H1 (cell line): ENCODE measurements around the gene VCP. TPM values are rescaled to one million over a fixed set of nuclear protein-coding genes. Genes with fewer than 3 reads are reported as not detected.

ENCODE experiments used
- CTCF ChIA-PET: fragments of 300-600 bp; sonication (Branson Sonifier 250); formaldehyde crosslinking; loops from one replicate; lab custom pipeline; 2021; ENCODE audit not compliant: partially characterized antibody; lab: Charles Lee
- POLR2A ChIA-PET: fragments of 300-600 bp; sonication (Branson Sonifier 250); formaldehyde crosslinking; loops from one replicate; lab custom pipeline; 2021; ENCODE audit warnings: inconsistent platforms; ENCODE audit not compliant: partially characterized antibody; lab: Charles Lee
- DNase-seq, 2 experiments: peaks; one replicate each; pipeline versions ENCODE4 v3.0.0 to v3.0.0-alpha.2; 2010 to 2022; ENCODE audit warnings: low spot score in 2 of 2, low read depth in 1 of 2, mixed read lengths in 1 of 2
- FAIRE-seq: peaks from 2 replicates; lab custom pipeline; 2011; peaks lifted over from hg19 to GRCh38; lab: Jason Lieb, UNC
- H2AFZ ChIP-seq: 2 replicates; pipeline ENCODE4 v1.8.1; 2012; ENCODE audit warnings: low read length, inconsistent platforms
- H2AK5ac ChIP-seq: 2 replicates; pipeline ENCODE4 v1.6.1; 2013; ENCODE audit warnings: low read depth, low read length
- H2BK120ac ChIP-seq: replicated peaks from 2 replicates; pipeline ENCODE3; 2013; ENCODE audit warnings: low read depth, low read length, inconsistent platforms
- H2BK12ac ChIP-seq: 2 replicates; pipeline ENCODE4 v1.6.1; 2013; ENCODE audit warnings: low read depth, low read length
- H2BK15ac ChIP-seq: 2 replicates; pipeline ENCODE4 v1.6.1; 2013; ENCODE audit warnings: low read length
- H2BK20ac ChIP-seq: 2 replicates; pipeline ENCODE4 v1.6.1; 2013; ENCODE audit warnings: low read length
- H2BK5ac ChIP-seq: 2 replicates; pipeline ENCODE4 v1.6.1; 2013; ENCODE audit warnings: low read depth, low read length
- H3K14ac ChIP-seq: 2 replicates; pipeline ENCODE4 v1.6.1; 2013; ENCODE audit warnings: inconsistent platforms; ENCODE audit not compliant: insufficient read length
- H3K18ac ChIP-seq: 2 replicates; pipeline ENCODE4 v1.6.1; 2013; ENCODE audit warnings: low read length; ENCODE audit errors: extremely low read depth
- H3K23ac ChIP-seq: 2 replicates; pipeline ENCODE4 v1.6.1; 2013; ENCODE audit warnings: inconsistent platforms; ENCODE audit not compliant: insufficient read length
- H3K23me2 ChIP-seq: 2 replicates; pipeline ENCODE4 v1.6.1; 2013; ENCODE audit warnings: low read depth, low read length
- H3K27ac ChIP-seq: 2 replicates; pipeline ENCODE4 v1.6.1; 2011; ENCODE audit warnings: low read depth, low read length, inconsistent platforms
- H3K27me3 ChIP-seq, 4 experiments: replicated peaks in 1 of 4; 1 replicate in 1 of 4; 2 replicates in 3 of 4; pipeline versions ENCODE4 v1.6.1 to v1.8.1; 2011 to 2013; ENCODE audit warnings: low read length in 3 of 4, mild to moderate bottlenecking in 3 of 4, inconsistent platforms in 2 of 4, mixed read lengths in 2 of 4, moderate library complexity in 1 of 4; ENCODE audit not compliant: control insufficient read depth in 3 of 4, insufficient read depth in 3 of 4; ENCODE audit errors: extremely low read depth in 1 of 4
- H3K36me3 ChIP-seq, 4 experiments: 2 replicates each; pipeline versions ENCODE4 v1.6.1 to v1.8.1; 2011 to 2013; ENCODE audit warnings: mild to moderate bottlenecking in 4 of 4, low read length in 3 of 4, moderate library complexity in 2 of 4, control low read depth in 1 of 4, inconsistent platforms in 1 of 4; ENCODE audit not compliant: insufficient read depth in 4 of 4, control insufficient read depth in 2 of 4
- H3K4ac ChIP-seq: replicated peaks from 2 replicates; pipeline ENCODE3; 2013; ENCODE audit warnings: low read length, low read depth, mixed read lengths, inconsistent platforms; ENCODE audit not compliant: insufficient read length
- H3K4me1 ChIP-seq, 4 experiments: replicated peaks in 1 of 4; 1 replicate in 1 of 4; 2 replicates in 3 of 4; pipeline versions ENCODE4 v1.6.1 to v1.8.1; 2011 to 2013; ENCODE audit warnings: low read length in 3 of 4, inconsistent platforms in 2 of 4, mixed read lengths in 1 of 4; ENCODE audit not compliant: insufficient read depth in 4 of 4, control insufficient read depth in 3 of 4
- H3K4me2 ChIP-seq, 2 experiments: 2 replicates each; pipeline versions ENCODE4 v1.6.1 to v1.8.1; 2011 to 2013; ENCODE audit warnings: low read depth in 2 of 2, low read length in 2 of 2, control low read depth in 1 of 2, inconsistent platforms in 1 of 2, mild to moderate bottlenecking in 1 of 2; ENCODE audit not compliant: insufficient read depth in 1 of 2
- H3K4me3 ChIP-seq, 4 experiments: fragments of 200-600, 300-600 bp in 1 of 4; sonication (generic), shearing (Covaris generic), sonication (Bioruptor Twin) in 1 of 4; 2 replicates each; pipeline versions ENCODE4 v1.5.1 to v1.8.1; 2011 to 2016; ENCODE audit warnings: low read length in 4 of 4, low read depth in 3 of 4, control low read depth in 2 of 4, inconsistent platforms in 2 of 4, mild to moderate bottlenecking in 2 of 4, mixed read lengths in 1 of 4, moderate library complexity in 1 of 4; ENCODE audit not compliant: insufficient read depth in 2 of 4; ENCODE audit errors: extremely low read depth in 1 of 4
- H3K56ac ChIP-seq: replicated peaks from 2 replicates; pipeline ENCODE3; 2013; ENCODE audit warnings: low read depth, mild to moderate bottlenecking, mixed read lengths, low read length, inconsistent platforms; ENCODE audit not compliant: insufficient read length
- H3K79me1 ChIP-seq: 2 replicates; pipeline ENCODE4 v1.6.1; 2013; ENCODE audit warnings: low read depth, low read length, control low read depth
- H3K79me2 ChIP-seq, 2 experiments: 2 replicates each; pipeline versions ENCODE4 v1.6.1 to v1.8.1; 2012 to 2013; ENCODE audit warnings: low read length in 2 of 2, mild to moderate bottlenecking in 2 of 2, inconsistent platforms in 1 of 2; ENCODE audit not compliant: insufficient read depth in 2 of 2, control insufficient read depth in 1 of 2
- H3K9ac ChIP-seq, 4 experiments: replicated peaks in 1 of 4; 1 replicate in 1 of 4; 2 replicates in 3 of 4; pipeline versions ENCODE4 v1.6.1 to v1.8.1; 2011 to 2013; ENCODE audit warnings: low read depth in 3 of 4, low read length in 3 of 4, control low read depth in 2 of 4, mild to moderate bottlenecking in 2 of 4, moderate library complexity in 2 of 4, inconsistent platforms in 1 of 4; ENCODE audit errors: extremely low read depth in 1 of 4
- H3K9me3 ChIP-seq, 2 experiments: 2 replicates each; pipeline versions ENCODE4 v1.6.1 to v1.8.1; 2012 to 2013; ENCODE audit warnings: mild to moderate bottlenecking in 2 of 2, moderate library complexity in 2 of 2, control low read depth in 1 of 2, inconsistent platforms in 1 of 2, low read depth in 1 of 2, low read length in 1 of 2, mixed read lengths in 1 of 2; ENCODE audit not compliant: insufficient read depth in 2 of 2
- H4K20me1 ChIP-seq, 2 experiments: replicated peaks in 1 of 2; 2 replicates each; pipeline versions ENCODE3 to v1.8.1; 2011 to 2013; ENCODE audit warnings: inconsistent platforms in 2 of 2, low read length in 2 of 2, mild to moderate bottlenecking in 1 of 2; ENCODE audit not compliant: insufficient read depth in 2 of 2, control insufficient read depth in 1 of 2
- H4K5ac ChIP-seq: 2 replicates; pipeline ENCODE4 v1.6.1; 2013; ENCODE audit warnings: low read length, low read depth, mixed read lengths, inconsistent platforms; ENCODE audit not compliant: insufficient read length
- H4K8ac ChIP-seq: 2 replicates; pipeline ENCODE4 v1.8.0; 2013; ENCODE audit warnings: mild to moderate bottlenecking, moderate library complexity, low read length, inconsistent platforms; ENCODE audit not compliant: insufficient read depth; ENCODE audit errors: extremely low read depth
- H4K91ac ChIP-seq: replicated peaks from 2 replicates; pipeline ENCODE3; 2013; ENCODE audit warnings: low read length, mixed read lengths, inconsistent platforms; ENCODE audit not compliant: insufficient read length
- BACH1 ChIP-seq: IDR thresholded peaks from 2 replicates; pipeline ENCODE4 v1.6.1; 2012; ENCODE audit warnings: low read length, improper control_type of control experiment
- BCL11A ChIP-seq, 2 experiments: IDR thresholded peaks; one replicate each; pipeline ENCODE4 v1.6.1; 2011; ENCODE audit warnings: low read depth in 2 of 2, low read length in 2 of 2, mild to moderate bottlenecking in 2 of 2
- CEBPB ChIP-seq: IDR thresholded peaks from 2 replicates; pipeline ENCODE4 v1.6.1; 2012; ENCODE audit warnings: low read depth, low read length
- CHD2 ChIP-seq: IDR thresholded peaks from 2 replicates; pipeline ENCODE4 v1.6.1; 2012; ENCODE audit warnings: low read length, improper control_type of control experiment
- GABPA ChIP-seq: IDR thresholded peaks from 2 replicates; pipeline ENCODE4 v1.6.1; 2011; ENCODE audit warnings: mild to moderate bottlenecking, low read length, moderate library complexity, borderline replicate concordance; ENCODE audit not compliant: insufficient read depth
- HDAC2 ChIP-seq, 2 experiments: fragments of 300-600 bp in 1 of 2; sonication (generic) in 1 of 2; IDR thresholded peaks; 2 replicates each; pipeline ENCODE4 v1.6.1; 2011 to 2012; ENCODE audit warnings: low read depth in 2 of 2, low read length in 2 of 2, mild to moderate bottlenecking in 2 of 2, moderate library complexity in 2 of 2, borderline replicate concordance in 1 of 2, inconsistent platforms in 1 of 2
- HDAC6 ChIP-seq: IDR thresholded peaks from one replicate; pipeline ENCODE4 v1.7.1; 2012; ENCODE audit warnings: low read depth, mild to moderate bottlenecking, inconsistent platforms, low read length, moderate library complexity
- JUN ChIP-seq: IDR thresholded peaks from 2 replicates; pipeline ENCODE4 v1.6.1; 2011; ENCODE audit warnings: low read depth, mild to moderate bottlenecking, improper control_type of control experiment, low read length
- POLR2AphosphoS5 ChIP-seq: IDR thresholded peaks from 2 replicates; pipeline ENCODE4 v1.6.1; 2011; ENCODE audit warnings: low read depth, low read length
- SIRT6 ChIP-seq: IDR thresholded peaks from one replicate; pipeline ENCODE4 v1.7.1; 2012; ENCODE audit warnings: low read length, inconsistent platforms
- SP1 ChIP-seq: IDR thresholded peaks from 2 replicates; pipeline ENCODE4 v1.6.1; 2011; ENCODE audit warnings: low read depth, low read length
- TAF1 ChIP-seq: IDR thresholded peaks from 2 replicates; pipeline ENCODE4 v1.6.1; 2011; ENCODE audit warnings: mild to moderate bottlenecking, low read depth, low read length
- TCF12 ChIP-seq: IDR thresholded peaks from 2 replicates; pipeline ENCODE4 v1.6.1; 2011; ENCODE audit warnings: low read depth, mild to moderate bottlenecking, low read length
- YY1 ChIP-seq: IDR thresholded peaks from 2 replicates; pipeline ENCODE4 v1.6.1; 2011; ENCODE audit warnings: low read depth, mild to moderate bottlenecking, low read length
- polyA plus RNA-seq, 7 experiments: library from polyadenylated mRNA; depleted of rRNA in 3 of 7; stranded (reverse) in 5 of 7; unstranded in 2 of 7; fragments of >200 nt in 5 of 7; fragments of 200-250 nt in 2 of 7; gene quantifications; 1 replicate in 5 of 7; 2 replicates in 1 of 7; 4 replicates in 1 of 7; pipeline versions ENCODE4 v1.2.1 to v1.2.3, GENCODE V29; 2011 to 2013; ENCODE audit warnings: missing spikeins in 2 of 7, mixed read lengths in 2 of 7
- total RNA-seq: library from RNA; stranded (reverse); fragmentation: NEBNext Ultra II Directional; extraction: Animal tissue kit (Norgen Biotek cat#: 25700); gene quantifications from 2 replicates; pipeline ENCODE4 v1.2.1, GENCODE V29; 2021
- TF ChIP-seq, protein P1 (sequence below): IDR thresholded peaks from 2 replicates; pipeline ENCODE4 v1.6.1; 2011; ENCODE audit warnings: low read length, improper control_type of control experiment

VCP gene
- total and polyA plus RNA-seq, 2 of the 8 experiments (the other 6 are each of a cell fraction or from before 2014, with no cell fraction given) = 173 to 375 TPM

DNA sequence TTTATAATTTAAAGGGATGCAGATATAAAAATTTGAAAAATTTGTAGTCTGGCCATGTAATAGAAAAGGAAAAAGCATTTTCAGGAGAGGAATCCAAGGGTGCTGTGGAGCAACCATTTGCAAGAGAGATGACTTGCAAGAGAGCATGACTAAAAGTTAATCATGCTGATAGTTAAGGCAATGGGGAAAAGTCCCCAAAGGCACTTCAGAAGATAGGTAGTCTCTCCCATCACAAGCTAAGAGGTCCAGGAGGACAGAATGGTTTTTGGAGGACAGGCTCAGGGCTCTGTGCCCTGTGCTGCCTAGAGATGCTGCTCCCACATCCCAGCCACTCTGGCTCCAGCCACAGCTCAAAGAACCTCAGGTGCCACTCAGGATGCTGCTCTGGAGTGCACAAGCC, 44.1 kb downstream of the VCP start:
- Histone ChIP-seq H3K79me2 (no peaks in the 10 kb centered on the region), H3K9ac (no peak overlapping the region), H2BK12ac (no peak overlapping the region), H3K4ac (no peak overlapping the region), H3K56ac (no peak overlapping the region), H2BK20ac (0 out of 2 replicates have a peak overlapping the region, but pooled peaks have one; percentile 52), H2BK15ac (no peak overlapping the region), H3K9me3 (peaks cover 16 to 18% of the 10 kb centered on the region in 2 experiments), H4K20me1 (no peaks in the 10 kb centered on the region), H2BK5ac (no peak overlapping the region; the same call in 1 of the 2 replicates), H3K27ac (no peak overlapping the region), H3K79me1 (no peaks in the 10 kb centered on the region), H2BK120ac (no peak overlapping the region), H3K23ac (no peak overlapping the region), H3K27me3 (no peaks in the 10 kb centered on the region), H3K4me1 (peaks cover 0 to 10% (median 3%) of the 10 kb centered on the region in 4 experiments; a peak in 3 of 7 replicates), H3K23me2 (no peaks in the 10 kb centered on the region), H4K5ac (no peak overlapping the region), H3K4me2 (no peak overlapping the region), H3K36me3 (peaks cover 0 to 3% (median 0%) of the 10 kb centered on the region in 4 experiments; a peak in 1 of 8 replicates), H3K14ac (no peak overlapping the region), H3K4me3 (no peak overlapping the region), H4K8ac (no peak overlapping the region), H3K18ac (no peak overlapping the region), H2AK5ac (no peak overlapping the region), H4K91ac (peak overlapping the region; percentile 10), H2AFZ (no peak overlapping the region)
- CTCF ChIA-PET = interaction anchor here (0.8 to 3.0 kb wide), 7 partner anchors 11 to 243 kb away, joined by 3 to 14 read pairs (median 8); no protein-coding TSS in a partner anchor
- FAIRE-seq = no peak
- POLR2A ChIA-PET = interaction anchor here (0.9 to 2.1 kb wide), 9 partner anchors 16 to 55 kb away, joined by 3 to 8 read pairs (median 4); partner anchors contain the start of genes DNAJB5, FANCG and VCP
- DNase-seq = no peak
- TF ChIP-seq SP1 = no peak
- TF ChIP-seq BCL11A (IDR thresholded peaks at IDR 0.05; ENCODE audit: low read depth in 2 of 2, low read length in 2 of 2) = no peak
- no peak for TF ChIP-seq HDAC6
- no peak for TF ChIP-seq TAF1
- TF ChIP-seq CEBPB = no peak
- TF ChIP-seq SIRT6 = no peak
- no peak for TF ChIP-seq YY1
- TF ChIP-seq BACH1 = no peak
- TF ChIP-seq CHD2 = no peak
- no peak for TF ChIP-seq HDAC2 (IDR thresholded peaks at IDR 0.05; ENCODE audit: borderline replicate concordance in 1 of 2, low read depth in 2 of 2, low read length in 2 of 2)
- no peak for TF ChIP-seq JUN
- TF ChIP-seq POLR2AphosphoS5 = no peak
- TF ChIP-seq, protein P1, sequence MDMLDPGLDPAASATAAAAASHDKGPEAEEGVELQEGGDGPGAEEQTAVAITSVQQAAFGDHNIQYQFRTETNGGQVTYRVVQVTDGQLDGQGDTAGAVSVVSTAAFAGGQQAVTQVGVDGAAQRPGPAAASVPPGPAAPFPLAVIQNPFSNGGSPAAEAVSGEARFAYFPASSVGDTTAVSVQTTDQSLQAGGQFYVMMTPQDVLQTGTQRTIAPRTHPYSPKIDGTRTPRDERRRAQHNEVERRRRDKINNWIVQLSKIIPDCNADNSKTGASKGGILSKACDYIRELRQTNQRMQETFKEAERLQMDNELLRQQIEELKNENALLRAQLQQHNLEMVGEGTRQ = no peak
- no peak for TF ChIP-seq TCF12
- TF ChIP-seq GABPA = no peak
